Keratinocyte (primary cell): Measurements from ENCODE around the gene PER1. TPM values are rescaled to one million over a fixed set of nuclear protein-coding genes. Genes with fewer than 3 reads are reported as not detected.

Experiments
- DNase-seq: peaks from one replicate; pipeline ENCODE4 v3.0.0-alpha.2; 2011; ENCODE audit warnings: low read depth, missing footprints, low spot score
- FAIRE-seq: peaks from 2 replicates; lab custom pipeline; 2011; peaks lifted over from hg19 to GRCh38; lab: Jason Lieb, UNC
- H2AFZ ChIP-seq: 2 replicates; pipeline ENCODE4 v1.6.0; 2012; ENCODE audit warnings: low read length, control low read depth, inconsistent platforms; ENCODE audit not compliant: control insufficient read depth
- H3K27ac ChIP-seq: 2 replicates; pipeline ENCODE4 v1.5.1; 2011; ENCODE audit warnings: low read length; ENCODE audit not compliant: control insufficient read depth, insufficient read depth
- H3K27me3 ChIP-seq: 3 replicates; pipeline ENCODE4 v1.6.0; 2011; ENCODE audit warnings: low read length; ENCODE audit not compliant: control insufficient read depth, insufficient read depth; ENCODE audit errors: extremely low read depth
- H3K36me3 ChIP-seq, 2 experiments: 2 replicates in 1 of 2; 3 replicates in 1 of 2; pipeline ENCODE4 v1.5.1; 2011; ENCODE audit warnings: low read length in 2 of 2, mild to moderate bottlenecking in 1 of 2; ENCODE audit not compliant: control insufficient read depth in 2 of 2, insufficient read depth in 2 of 2; ENCODE audit errors: extremely low read depth in 1 of 2
- H3K4me1 ChIP-seq: 3 replicates; pipeline ENCODE4 v1.5.1; 2011; ENCODE audit warnings: low read length; ENCODE audit not compliant: control insufficient read depth, insufficient read depth; ENCODE audit errors: extremely low read depth
- H3K4me2 ChIP-seq: 3 replicates; pipeline ENCODE4 v1.6.0; 2011; ENCODE audit warnings: low read depth, low read length; ENCODE audit not compliant: control insufficient read depth, insufficient read depth; ENCODE audit errors: extremely low read depth
- H3K4me3 ChIP-seq, 3 experiments: fragments of 200-600 bp in 1 of 3; sonication (generic) in 1 of 3; 2 replicates in 2 of 3; 3 replicates in 1 of 3; pipeline ENCODE4 v1.5.1; 2011 to 2016; ENCODE audit warnings: low read length in 3 of 3, mild to moderate bottlenecking in 3 of 3, control low read depth in 2 of 3, inconsistent platforms in 1 of 3, low read depth in 1 of 3, mixed read lengths in 1 of 3, mixed run types in 1 of 3, moderate library complexity in 1 of 3; ENCODE audit not compliant: control insufficient read depth in 2 of 3, insufficient read depth in 2 of 3; ENCODE audit errors: extremely low read depth in 1 of 3
- H3K79me2 ChIP-seq: 2 replicates; pipeline ENCODE4 v1.6.0; 2012; ENCODE audit warnings: low read length; ENCODE audit not compliant: control insufficient read depth, insufficient read depth
- H3K9ac ChIP-seq: 3 replicates; pipeline ENCODE4 v1.6.0; 2011; ENCODE audit warnings: low read length; ENCODE audit not compliant: control insufficient read depth, insufficient read depth; ENCODE audit errors: extremely low read depth
- H3K9me1 ChIP-seq: 3 replicates; pipeline ENCODE4 v1.6.0; 2011; ENCODE audit warnings: low read length; ENCODE audit not compliant: control insufficient read depth, insufficient read depth; ENCODE audit errors: extremely low read depth
- H3K9me3 ChIP-seq: 2 replicates; pipeline ENCODE4 v1.5.1; 2012; ENCODE audit warnings: low read depth, low read length; ENCODE audit not compliant: control insufficient read depth
- H4K20me1 ChIP-seq: 3 replicates; pipeline ENCODE4 v1.6.0; 2011; ENCODE audit warnings: low read length; ENCODE audit not compliant: control insufficient read depth, insufficient read depth; ENCODE audit errors: extremely low read depth
- EZH2 ChIP-seq: IDR thresholded peaks from one replicate; pipeline ENCODE4 v1.6.1; 2012; ENCODE audit warnings: inconsistent platforms, mild to moderate bottlenecking, low read length, moderate library complexity
- dilution Hi-C: fragments of 300-500 bp; cut with MboI; formaldehyde crosslinking; loops from one replicate; pipeline ENCODE4 v1.7.0; 2020; ENCODE audit warnings: low sequenced_read_pairs; ENCODE audit not compliant: extremely low pct_ligation_motif_present
- polyA plus RNA-seq, 5 experiments: library from polyadenylated mRNA; depleted of rRNA in 3 of 5; stranded (reverse) in 3 of 5; stranded (forward) in 1 of 5; unstranded in 1 of 5; fragments of >200 nt; gene quantifications; 1 replicate in 1 of 5; 2 replicates in 3 of 5; 3 replicates in 1 of 5; pipeline versions ENCODE4 v1.2.1 to v1.2.3, GENCODE V29; 2011 to 2012; ENCODE audit warnings: missing spikeins in 2 of 5, low read depth in 1 of 5, low replicate concordance in 1 of 5
- TF ChIP-seq, protein P1 (sequence below), 3 experiments: IDR thresholded peaks in 1 of 3; conservative IDR thresholded peaks in 1 of 3; optimal IDR thresholded peaks in 1 of 3; 2 replicates in 2 of 3; 3 replicates in 1 of 3; pipeline versions ENCODE3 to v1.5.1; 2011; ENCODE audit warnings: low read length in 3 of 3, mild to moderate bottlenecking in 3 of 3, moderate library complexity in 2 of 3, control low read depth in 1 of 3, inconsistent platforms in 1 of 3; ENCODE audit not compliant: insufficient read depth in 2 of 3; ENCODE audit errors: extremely low read depth in 1 of 3

PER1 gene
- polyA plus RNA-seq, 1 donor (not counting 4 experiments of a cell fraction or from before 2014, with no cell fraction given) = 15.1 TPM

DNA sequence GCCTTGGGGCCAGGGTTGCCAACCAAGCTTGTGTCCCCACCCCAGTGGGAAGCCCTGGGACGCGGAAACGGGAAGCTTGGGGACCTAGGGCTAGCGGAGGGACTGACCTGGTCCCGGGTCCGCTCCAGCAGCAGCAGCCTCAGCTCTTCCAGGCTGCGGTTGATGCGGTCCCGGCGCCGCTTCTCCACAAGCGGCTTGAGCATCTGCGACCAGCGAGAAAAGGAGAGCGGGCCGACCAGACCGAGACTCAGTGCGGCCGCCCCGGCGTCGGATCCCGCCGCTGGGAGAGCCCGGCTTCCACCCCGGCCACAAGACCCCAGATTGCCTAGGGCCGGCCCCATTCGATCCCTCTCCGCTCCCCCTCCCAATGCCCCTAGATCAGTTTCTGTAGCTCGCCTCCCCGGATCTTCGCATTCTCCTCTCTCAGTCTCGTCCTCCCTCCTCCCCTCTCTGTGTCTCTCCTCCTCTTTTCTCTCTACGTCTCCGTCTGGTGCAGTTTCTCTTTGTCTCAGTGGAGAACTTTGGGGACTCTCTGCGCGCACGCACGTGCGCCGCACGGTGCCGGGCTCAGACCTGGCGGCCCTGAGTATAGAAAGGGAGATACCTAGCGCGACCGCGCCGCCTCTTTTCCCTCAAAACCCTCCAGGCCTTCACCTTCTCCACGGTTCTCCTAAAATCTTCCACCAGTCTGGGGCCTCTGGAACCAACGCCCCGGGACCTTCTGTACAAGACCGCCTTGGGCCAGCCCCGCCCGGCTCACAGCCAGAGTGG, 29.1 kb downstream of the PER1 start:
- H4K20me1 ChIP-seq = peaks cover 4% of the 10 kb centered on the region
- H3K4me2 ChIP-seq = peak overlapping the region; percentile 92
- H3K9me3 ChIP-seq = no peaks in the 10 kb centered on the region
- H3K9ac ChIP-seq = peak overlapping the region; percentile 69
- H3K27me3 ChIP-seq = peaks cover 26% of the 10 kb centered on the region
- H3K4me1 ChIP-seq = peaks cover 46% of the 10 kb centered on the region
- dilution Hi-C loops = no loop called here
- H2AFZ ChIP-seq = peak overlapping the region; percentile 78
- FAIRE-seq = no peak
- peaks cover 3% of the 10 kb centered on the region for H3K9me1 ChIP-seq
- peak overlapping the region; percentile 49 to 93 (median 78) for H3K4me3 ChIP-seq
- H3K27ac ChIP-seq = no peak overlapping the region
- DNase-seq = no peak
- TF ChIP-seq, protein P1, sequence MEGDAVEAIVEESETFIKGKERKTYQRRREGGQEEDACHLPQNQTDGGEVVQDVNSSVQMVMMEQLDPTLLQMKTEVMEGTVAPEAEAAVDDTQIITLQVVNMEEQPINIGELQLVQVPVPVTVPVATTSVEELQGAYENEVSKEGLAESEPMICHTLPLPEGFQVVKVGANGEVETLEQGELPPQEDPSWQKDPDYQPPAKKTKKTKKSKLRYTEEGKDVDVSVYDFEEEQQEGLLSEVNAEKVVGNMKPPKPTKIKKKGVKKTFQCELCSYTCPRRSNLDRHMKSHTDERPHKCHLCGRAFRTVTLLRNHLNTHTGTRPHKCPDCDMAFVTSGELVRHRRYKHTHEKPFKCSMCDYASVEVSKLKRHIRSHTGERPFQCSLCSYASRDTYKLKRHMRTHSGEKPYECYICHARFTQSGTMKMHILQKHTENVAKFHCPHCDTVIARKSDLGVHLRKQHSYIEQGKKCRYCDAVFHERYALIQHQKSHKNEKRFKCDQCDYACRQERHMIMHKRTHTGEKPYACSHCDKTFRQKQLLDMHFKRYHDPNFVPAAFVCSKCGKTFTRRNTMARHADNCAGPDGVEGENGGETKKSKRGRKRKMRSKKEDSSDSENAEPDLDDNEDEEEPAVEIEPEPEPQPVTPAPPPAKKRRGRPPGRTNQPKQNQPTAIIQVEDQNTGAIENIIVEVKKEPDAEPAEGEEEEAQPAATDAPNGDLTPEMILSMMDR (optimal IDR thresholded peaks at IDR 0.05 in 1 of 3, IDR thresholded peaks at IDR 0.05 in 1 of 3, conservative IDR thresholded peaks at IDR 0.05 in 1 of 3; ENCODE audit: extremely low read depth in 1 of 3, insufficient read depth in 2 of 3, low read length in 3 of 3) = no peak
- no peak for TF ChIP-seq EZH2
- no peaks in the 10 kb centered on the region for H3K79me2 ChIP-seq
- H3K36me3 ChIP-seq = no peaks in the 10 kb centered on the region

DNA sequence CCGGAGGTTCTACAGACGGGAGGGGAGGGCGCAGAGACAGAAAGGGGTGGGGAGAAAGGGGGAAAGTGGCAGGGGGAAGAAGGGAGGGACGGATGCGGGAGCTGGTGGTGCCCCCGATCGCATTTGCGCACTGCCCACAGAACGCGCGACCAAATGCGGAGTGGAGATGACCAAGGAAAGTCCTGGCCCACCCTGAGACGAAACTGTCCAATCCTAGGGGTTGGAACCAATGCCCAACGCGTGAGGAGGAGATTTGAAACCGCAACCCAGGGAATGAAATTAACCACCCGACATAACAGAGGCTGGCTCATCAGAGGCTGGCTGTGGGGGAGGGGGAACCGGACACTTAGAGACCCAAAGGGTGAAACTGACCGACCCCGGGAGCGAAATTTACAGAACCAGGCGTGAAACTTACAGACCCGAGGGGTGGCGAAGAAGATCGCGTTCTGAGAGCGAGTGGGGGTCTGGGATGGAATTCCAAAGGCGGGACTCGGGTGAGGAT, 29.7 kb downstream of the PER1 start:
- H3K27ac ChIP-seq = no peak overlapping the region
- no peaks in the 10 kb centered on the region for H3K79me2 ChIP-seq
- peaks cover 3% of the 10 kb centered on the region for H3K9me1 ChIP-seq
- peaks cover 52% of the 10 kb centered on the region for H3K4me1 ChIP-seq
- peak overlapping the region; percentile 49 to 93 (median 78) for H3K4me3 ChIP-seq
- H3K27me3 ChIP-seq = peaks cover 26% of the 10 kb centered on the region
- H3K9me3 ChIP-seq = no peaks in the 10 kb centered on the region
- no peak for TF ChIP-seq EZH2
- TF ChIP-seq, protein P1 (optimal IDR thresholded peaks at IDR 0.05 in 1 of 3, IDR thresholded peaks at IDR 0.05 in 1 of 3, conservative IDR thresholded peaks at IDR 0.05 in 1 of 3; ENCODE audit: extremely low read depth in 1 of 3, insufficient read depth in 2 of 3, low read length in 3 of 3) = no peak
- H4K20me1 ChIP-seq = peaks cover 4% of the 10 kb centered on the region
- H3K36me3 ChIP-seq = no peaks in the 10 kb centered on the region
- dilution Hi-C loops = no loop called here
- H3K4me2 ChIP-seq = peak overlapping the region; percentile 92
- H3K9ac ChIP-seq = peak overlapping the region; percentile 69
- no peak for DNase-seq
- peak overlapping the region; percentile 78 for H2AFZ ChIP-seq
- FAIRE-seq = no peak
